H1 (cell line): Measurements from ENCODE around the gene CEP83. TPM values are rescaled to one million over a fixed set of nuclear protein-coding genes. Genes with fewer than 3 reads are reported as not detected.

Experiments used
- CBX5 ChIP-seq: fragments of 300-800, 300-1000 bp; sonication (generic); IDR thresholded peaks from 2 replicates; pipeline ENCODE4 v1.7.1; 2016; ENCODE audit warnings: antibody characterized with exemption, low read length, low read depth
- CHD1 ChIP-seq: IDR thresholded peaks from 2 replicates; pipeline ENCODE4 v1.6.1; 2012; ENCODE audit warnings: low read depth, low read length, improper control_type of control experiment
- GABPA ChIP-seq: IDR thresholded peaks from 2 replicates; pipeline ENCODE4 v1.6.1; 2011; ENCODE audit warnings: mild to moderate bottlenecking, low read length, moderate library complexity, borderline replicate concordance; ENCODE audit not compliant: insufficient read depth
- JUN ChIP-seq: IDR thresholded peaks from 2 replicates; pipeline ENCODE4 v1.6.1; 2011; ENCODE audit warnings: low read depth, mild to moderate bottlenecking, improper control_type of control experiment, low read length
- KDM1A ChIP-seq: fragments of 200-600, 300-600 bp; sonication (generic); IDR thresholded peaks from 2 replicates; pipeline ENCODE4 v1.7.1; 2016; ENCODE audit warnings: mild to moderate bottlenecking, low read length, borderline replicate concordance
- POLR2A ChIP-seq, 2 experiments: IDR thresholded peaks; 1 replicate in 1 of 2; 2 replicates in 1 of 2; pipeline ENCODE4 v1.6.1; 2011; ENCODE audit warnings: low read depth in 2 of 2, low read length in 2 of 2, mild to moderate bottlenecking in 2 of 2; ENCODE audit errors: control extremely low read depth in 1 of 2
- USF2 ChIP-seq: IDR thresholded peaks from 2 replicates; pipeline ENCODE4 v1.6.1; 2011; ENCODE audit warnings: low read length, improper control_type of control experiment
- polyA plus RNA-seq, 7 experiments: library from polyadenylated mRNA; depleted of rRNA in 3 of 7; stranded (reverse) in 5 of 7; unstranded in 2 of 7; fragments of >200 nt in 5 of 7; fragments of 200-250 nt in 2 of 7; gene quantifications; 1 replicate in 5 of 7; 2 replicates in 1 of 7; 4 replicates in 1 of 7; pipeline versions ENCODE4 v1.2.1 to v1.2.3, GENCODE V29; 2011 to 2013; ENCODE audit warnings: missing spikeins in 2 of 7, mixed read lengths in 2 of 7
- total RNA-seq: library from RNA; stranded (reverse); fragmentation: NEBNext Ultra II Directional; extraction: Animal tissue kit (Norgen Biotek cat#: 25700); gene quantifications from 2 replicates; pipeline ENCODE4 v1.2.1, GENCODE V29; 2021
- TF ChIP-seq, protein P1 (sequence below), 3 experiments: IDR thresholded peaks; 1 replicate in 2 of 3; 2 replicates in 1 of 3; pipeline versions ENCODE4 v1.5.1 to v1.6.1; 2011; ENCODE audit warnings: low read length in 3 of 3, mild to moderate bottlenecking in 3 of 3, inconsistent platforms in 2 of 3, low read depth in 1 of 3, moderate library complexity in 1 of 3; ENCODE audit not compliant: insufficient read depth in 1 of 3; ENCODE audit errors: control extremely low read depth in 1 of 3

Gene CEP83
- total and polyA plus RNA-seq, 2 of the 8 experiments (the other 6 are each of a cell fraction or from before 2014, with no cell fraction given): 6.0 to 25.8 TPM

GRCh38 chr12:94299846-94300245, 159.8 kb downstream of the CEP83 start (continued):
- TF ChIP-seq GABPA (no peak), KDM1A (no peak), CHD1 (no peak), USF2 (no peak), JUN (no peak), POLR2A (IDR thresholded peaks at IDR 0.05; ENCODE audit: control extremely low read depth in 1 of 2, low read depth in 2 of 2, low read length in 2 of 2) (no peak), CBX5 (no peak)
- TF ChIP-seq, protein P1, sequence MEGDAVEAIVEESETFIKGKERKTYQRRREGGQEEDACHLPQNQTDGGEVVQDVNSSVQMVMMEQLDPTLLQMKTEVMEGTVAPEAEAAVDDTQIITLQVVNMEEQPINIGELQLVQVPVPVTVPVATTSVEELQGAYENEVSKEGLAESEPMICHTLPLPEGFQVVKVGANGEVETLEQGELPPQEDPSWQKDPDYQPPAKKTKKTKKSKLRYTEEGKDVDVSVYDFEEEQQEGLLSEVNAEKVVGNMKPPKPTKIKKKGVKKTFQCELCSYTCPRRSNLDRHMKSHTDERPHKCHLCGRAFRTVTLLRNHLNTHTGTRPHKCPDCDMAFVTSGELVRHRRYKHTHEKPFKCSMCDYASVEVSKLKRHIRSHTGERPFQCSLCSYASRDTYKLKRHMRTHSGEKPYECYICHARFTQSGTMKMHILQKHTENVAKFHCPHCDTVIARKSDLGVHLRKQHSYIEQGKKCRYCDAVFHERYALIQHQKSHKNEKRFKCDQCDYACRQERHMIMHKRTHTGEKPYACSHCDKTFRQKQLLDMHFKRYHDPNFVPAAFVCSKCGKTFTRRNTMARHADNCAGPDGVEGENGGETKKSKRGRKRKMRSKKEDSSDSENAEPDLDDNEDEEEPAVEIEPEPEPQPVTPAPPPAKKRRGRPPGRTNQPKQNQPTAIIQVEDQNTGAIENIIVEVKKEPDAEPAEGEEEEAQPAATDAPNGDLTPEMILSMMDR (IDR thresholded peaks at IDR 0.05; ENCODE audit: control extremely low read depth in 1 of 3, insufficient read depth in 1 of 3, low read depth in 1 of 3, low read length in 3 of 3): no peak
